CD14-positive monocyte (primary cell): ENCODE results near the gene SFRP4. TPM values are rescaled to one million over a fixed set of nuclear protein-coding genes. Genes with fewer than 3 reads are reported as not detected.

Source experiments
- DNase-seq, 3 donors: peaks; one replicate each; pipeline ENCODE4 v3.0.0-alpha.2; 2011 to 2022
- H2AFZ ChIP-seq: 2 replicates; pipeline ENCODE4 v1.6.0; 2012; ENCODE audit warnings: mild to moderate bottlenecking, low read depth, low read length, inconsistent platforms; ENCODE audit not compliant: insufficient read depth, poor library complexity, severe bottlenecking
- H3K27ac ChIP-seq, 2 donors: 1 replicate in 1 of 2; 2 replicates in 1 of 2; pipeline ENCODE4 v1.5.1; 2012 to 2013; ENCODE audit warnings: low read length in 2 of 2, control low read depth in 1 of 2, inconsistent platforms in 1 of 2, low read depth in 1 of 2, mild to moderate bottlenecking in 1 of 2
- H3K27me3 ChIP-seq, 2 donors: one replicate each; pipeline versions ENCODE4 v1.6.0 to v1.6.1; 2011 to 2013; ENCODE audit warnings: low read length in 2 of 2; ENCODE audit not compliant: control insufficient read depth in 2 of 2, insufficient read depth in 2 of 2
- H3K36me3 ChIP-seq, 2 donors: replicated peaks in 1 of 2; 1 replicate in 1 of 2; 2 replicates in 1 of 2; pipeline versions ENCODE4 v1.5.1 to v1.6.1; 2012 to 2013; ENCODE audit warnings: low read length in 2 of 2, control low read depth in 1 of 2, inconsistent platforms in 1 of 2, mild to moderate bottlenecking in 1 of 2; ENCODE audit not compliant: insufficient read depth in 2 of 2, control insufficient read depth in 1 of 2
- H3K4me1 ChIP-seq, 2 donors: 1 replicate in 1 of 2; 2 replicates in 1 of 2; pipeline versions ENCODE4 v1.5.1 to v1.6.1; 2012 to 2013; ENCODE audit warnings: low read length in 2 of 2, control low read depth in 1 of 2, inconsistent platforms in 1 of 2, mild to moderate bottlenecking in 1 of 2, moderate library complexity in 1 of 2; ENCODE audit not compliant: insufficient read depth in 2 of 2, control insufficient read depth in 1 of 2
- H3K4me2 ChIP-seq: replicated peaks from 2 replicates; pipeline ENCODE3; 2012; ENCODE audit warnings: low read length, moderate library complexity, mild to moderate bottlenecking; ENCODE audit not compliant: poor library complexity, severe bottlenecking; ENCODE audit errors: extremely low read depth
- H3K4me3 ChIP-seq, 3 experiments: fragments of 200-600 bp in 1 of 3; sonication (generic) in 1 of 3; replicated peaks in 1 of 3; 1 replicate in 2 of 3; 2 replicates in 1 of 3; pipeline ENCODE4 v1.5.1; 2011 to 2013; ENCODE audit warnings: low read length in 3 of 3, mild to moderate bottlenecking in 3 of 3, control low read depth in 2 of 3, low read depth in 2 of 3, inconsistent platforms in 1 of 3, moderate library complexity in 1 of 3
- H3K79me2 ChIP-seq: 2 replicates; pipeline ENCODE4 v1.6.0; 2012; ENCODE audit warnings: mild to moderate bottlenecking, control low read depth, inconsistent platforms, low read length, moderate library complexity; ENCODE audit not compliant: insufficient read depth
- H3K9ac ChIP-seq: 2 replicates; pipeline ENCODE4 v1.6.0; 2017; ENCODE audit warnings: low read length, mild to moderate bottlenecking; ENCODE audit not compliant: insufficient read depth, poor library complexity, severe bottlenecking
- H3K9me3 ChIP-seq, 2 donors: replicated peaks in 1 of 2; 1 replicate in 1 of 2; 2 replicates in 1 of 2; pipeline versions ENCODE4 v1.5.1 to v1.6.1; 2012 to 2013; ENCODE audit warnings: low read length in 2 of 2, control low read depth in 1 of 2; ENCODE audit not compliant: control insufficient read depth in 1 of 2, insufficient read depth in 1 of 2
- H4K20me1 ChIP-seq: 2 replicates; pipeline ENCODE4 v1.6.0; 2012; ENCODE audit warnings: mild to moderate bottlenecking, low read length, control low read depth, moderate library complexity; ENCODE audit not compliant: insufficient read depth
- H3K27ac Mint-ChIP-seq, 7 donors: one replicate each; pipeline ENCODE4 v1.8.0; 2020; ENCODE audit warnings: mild to moderate bottlenecking in 7 of 7, mixed read lengths in 7 of 7, moderate library complexity in 6 of 7, inconsistent platforms in 2 of 7
- H3K27me3 Mint-ChIP-seq, 3 donors: one replicate each; pipeline ENCODE4 v1.8.0; 2021 to 2022; ENCODE audit warnings: low read depth in 3 of 3, mild to moderate bottlenecking in 3 of 3, mixed read lengths in 3 of 3, moderate library complexity in 3 of 3, inconsistent platforms in 1 of 3
- H3K36me3 Mint-ChIP-seq, 2 donors: one replicate each; pipeline ENCODE4 v1.8.0; 2020; ENCODE audit warnings: mixed read lengths in 2 of 2, inconsistent platforms in 1 of 2, mild to moderate bottlenecking in 1 of 2
- H3K4me1 Mint-ChIP-seq: one replicate; pipeline ENCODE4 v1.8.0; 2020; ENCODE audit warnings: mild to moderate bottlenecking, mixed read lengths
- H3K4me3 Mint-ChIP-seq, 2 donors: one replicate each; pipeline ENCODE4 v1.8.0; 2020; ENCODE audit warnings: mild to moderate bottlenecking in 2 of 2, mixed read lengths in 2 of 2, moderate library complexity in 1 of 2
- H3K9me3 Mint-ChIP-seq, 7 donors: one replicate each; pipeline ENCODE4 v1.8.0; 2020 to 2022; ENCODE audit warnings: mixed read lengths in 7 of 7, mild to moderate bottlenecking in 6 of 7, moderate library complexity in 6 of 7, inconsistent platforms in 2 of 7
- WGBS: methylation state at CpG from one replicate; pipeline ENCODE4 v1.1.5; 2013; ENCODE audit warnings: missing lambda C conversion rate; ENCODE audit not compliant: insufficient coverage; 5-methylcytosine and 5-hydroxymethylcytosine counted together
- intact Hi-C, 2 donors: fragments of 100-400 bp; cut with micrococcal nuclease; formaldehyde crosslinking; loops; one replicate each; pipeline versions ENCODE4 v1.15.0 to v1.15.1; 2023
- polyA plus RNA-seq, 3 donors: library from polyadenylated mRNA; depleted of rRNA in 1 of 3; unstranded in 2 of 3; stranded (reverse) in 1 of 3; fragments of 300-500 nt in 2 of 3; fragments of >200 nt in 1 of 3; fragmentation: Illumina TruSeq in 2 of 3; gene quantifications; 1 replicate in 2 of 3; 2 replicates in 1 of 3; pipeline ENCODE4 v1.2.3, GENCODE V29; 2012 to 2021
- TF ChIP-seq, protein P1 (sequence below): fragments of 200-600 bp; IDR thresholded peaks from one replicate; pipeline ENCODE4 v1.8.0; 2022; ENCODE audit warnings: antibody characterized with exemption, mild to moderate bottlenecking

SFRP4 gene
- polyA plus RNA-seq, 3 donors: not detected

- H3K4me3 ChIP-seq: no peak overlapping the region
- no peak overlapping the region for H3K4me2 ChIP-seq
- H3K27ac ChIP-seq: no peak overlapping the region
- H3K9ac ChIP-seq: no peak overlapping the region
- no peaks in the 10 kb centered on the region for H3K36me3 ChIP-seq
- no peaks in the 10 kb centered on the region for H3K79me2 ChIP-seq
- no peak for DNase-seq
- WGBS: 100% methylated on average over 1 of the region's 1 CpG
- intact Hi-C loops: no loop called here
- no peaks in the 10 kb centered on the region for H3K9me3 ChIP-seq
- H3K4me1 ChIP-seq: no peaks in the 10 kb centered on the region
- H4K20me1 ChIP-seq: no peaks in the 10 kb centered on the region
- H3K27me3 ChIP-seq: no peaks in the 10 kb centered on the region
- Mint-ChIP-seq H3K9me3 (no peaks in the 10 kb centered on the region), H3K27me3 (peaks cover 0 to 4% (median 2%) of the 10 kb centered on the region in 3 donors), H3K4me1 (no peaks in the 10 kb centered on the region), H3K4me3 (no peak overlapping the region), H3K36me3 (no peaks in the 10 kb centered on the region), H3K27ac (no peak overlapping the region)
- H2AFZ ChIP-seq: no peak overlapping the region
- TF ChIP-seq, protein P1, sequence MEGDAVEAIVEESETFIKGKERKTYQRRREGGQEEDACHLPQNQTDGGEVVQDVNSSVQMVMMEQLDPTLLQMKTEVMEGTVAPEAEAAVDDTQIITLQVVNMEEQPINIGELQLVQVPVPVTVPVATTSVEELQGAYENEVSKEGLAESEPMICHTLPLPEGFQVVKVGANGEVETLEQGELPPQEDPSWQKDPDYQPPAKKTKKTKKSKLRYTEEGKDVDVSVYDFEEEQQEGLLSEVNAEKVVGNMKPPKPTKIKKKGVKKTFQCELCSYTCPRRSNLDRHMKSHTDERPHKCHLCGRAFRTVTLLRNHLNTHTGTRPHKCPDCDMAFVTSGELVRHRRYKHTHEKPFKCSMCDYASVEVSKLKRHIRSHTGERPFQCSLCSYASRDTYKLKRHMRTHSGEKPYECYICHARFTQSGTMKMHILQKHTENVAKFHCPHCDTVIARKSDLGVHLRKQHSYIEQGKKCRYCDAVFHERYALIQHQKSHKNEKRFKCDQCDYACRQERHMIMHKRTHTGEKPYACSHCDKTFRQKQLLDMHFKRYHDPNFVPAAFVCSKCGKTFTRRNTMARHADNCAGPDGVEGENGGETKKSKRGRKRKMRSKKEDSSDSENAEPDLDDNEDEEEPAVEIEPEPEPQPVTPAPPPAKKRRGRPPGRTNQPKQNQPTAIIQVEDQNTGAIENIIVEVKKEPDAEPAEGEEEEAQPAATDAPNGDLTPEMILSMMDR: no peak
These were observed 8.3 kb downstream of the SFRP4 start for GRCh38 chr7:37908221-37908788.

GRCh38 chr7:37901890-37902524 is 14.6 kb downstream of the SFRP4 start:
- Histone ChIP-seq H3K27ac (no peak overlapping the region), H3K36me3 (peaks cover 4 to 6% of the 10 kb centered on the region in 2 donors), H3K9ac (no peak overlapping the region), H2AFZ (no peak overlapping the region), H3K9me3 (no peaks in the 10 kb centered on the region), H3K4me1 (no peaks in the 10 kb centered on the region), H4K20me1 (no peaks in the 10 kb centered on the region), H3K27me3 (no peaks in the 10 kb centered on the region), H3K79me2 (no peaks in the 10 kb centered on the region), H3K4me3 (no peak overlapping the region), H3K4me2 (no peak overlapping the region)
- 100% methylated on average over 1 of the region's 2 CpGs for WGBS
- H3K4me1 Mint-ChIP-seq: peaks cover 3% of the 10 kb centered on the region
- intact Hi-C loops: no loop called here
- no peak overlapping the region for H3K4me3 Mint-ChIP-seq
- H3K27ac Mint-ChIP-seq: peak overlapping the region in 2 of 7 donors; percentile 18 to 50
- H3K27me3 Mint-ChIP-seq: no peaks in the 10 kb centered on the region
- no peak for DNase-seq
- H3K9me3 Mint-ChIP-seq: peaks cover 0 to 6% (median 2%) of the 10 kb centered on the region in 7 donors
- TF ChIP-seq, protein P1: no peak
- peaks cover 8 to 10% of the 10 kb centered on the region in 2 donors for H3K36me3 Mint-ChIP-seq
